MM.1S (cell line): ENCODE measurements around the gene NELL1.

Source experiments
- CTCF ChIP-seq: fragments of 300-600 bp; sonication (generic); IDR thresholded peaks from 2 replicates; pipeline ENCODE4 v1.5.1; 2016; ENCODE audit warnings: antibody characterized with exemption, low read length, mixed read lengths
- EZH2 ChIP-seq: fragments of 300-600 bp; sonication (generic); optimal IDR thresholded peaks from 2 replicates; pipeline ENCODE3; 2017; ENCODE audit warnings: low read depth, mild to moderate bottlenecking, antibody characterized with exemption, low read length, mixed read lengths

GRCh38 chr11:21476588-21476987, 807.2 kb downstream of the NELL1 start:
- TF ChIP-seq CTCF (no peak), EZH2 (no peak)
